ENCODE data around the gene FHOD3.

Gene FHOD3

DNA sequence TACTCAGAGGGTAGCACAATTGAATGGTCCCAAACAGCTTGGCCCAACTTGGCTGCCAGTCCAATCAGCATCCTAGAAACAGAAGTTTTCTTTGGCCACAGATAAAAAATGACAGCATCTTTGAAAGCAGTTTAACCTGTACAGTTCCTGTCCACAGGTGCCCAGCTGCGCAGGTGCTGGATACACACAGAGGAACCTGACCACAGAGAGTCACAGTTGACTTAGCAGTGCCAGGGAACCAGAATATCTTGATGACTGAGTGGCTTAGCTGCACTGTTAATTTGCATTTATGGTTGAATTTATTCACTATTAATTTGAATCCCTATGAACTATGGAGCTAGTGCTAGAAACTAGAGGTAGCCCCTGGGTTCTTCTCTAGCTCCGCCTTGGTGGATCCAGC is 437.6 kb downstream of the FHOD3 start:
- H3K27ac Mint-ChIP-seq: no peak overlapping the region
- peaks cover 55% of the 10 kb centered on the region for H3K9me3 Mint-ChIP-seq
- no peak overlapping the region for H3K4me3 Mint-ChIP-seq
- peaks cover 4% of the 10 kb centered on the region for H3K27me3 Mint-ChIP-seq (ENCODE audit: low read depth, poor library complexity)
- no peaks in the 10 kb centered on the region for H3K4me1 Mint-ChIP-seq
- H3K36me3 Mint-ChIP-seq (ENCODE audit: low read depth): peaks cover 91% of the 10 kb centered on the region
- no peak for DNase-seq
- TF ChIP-seq, protein P1, sequence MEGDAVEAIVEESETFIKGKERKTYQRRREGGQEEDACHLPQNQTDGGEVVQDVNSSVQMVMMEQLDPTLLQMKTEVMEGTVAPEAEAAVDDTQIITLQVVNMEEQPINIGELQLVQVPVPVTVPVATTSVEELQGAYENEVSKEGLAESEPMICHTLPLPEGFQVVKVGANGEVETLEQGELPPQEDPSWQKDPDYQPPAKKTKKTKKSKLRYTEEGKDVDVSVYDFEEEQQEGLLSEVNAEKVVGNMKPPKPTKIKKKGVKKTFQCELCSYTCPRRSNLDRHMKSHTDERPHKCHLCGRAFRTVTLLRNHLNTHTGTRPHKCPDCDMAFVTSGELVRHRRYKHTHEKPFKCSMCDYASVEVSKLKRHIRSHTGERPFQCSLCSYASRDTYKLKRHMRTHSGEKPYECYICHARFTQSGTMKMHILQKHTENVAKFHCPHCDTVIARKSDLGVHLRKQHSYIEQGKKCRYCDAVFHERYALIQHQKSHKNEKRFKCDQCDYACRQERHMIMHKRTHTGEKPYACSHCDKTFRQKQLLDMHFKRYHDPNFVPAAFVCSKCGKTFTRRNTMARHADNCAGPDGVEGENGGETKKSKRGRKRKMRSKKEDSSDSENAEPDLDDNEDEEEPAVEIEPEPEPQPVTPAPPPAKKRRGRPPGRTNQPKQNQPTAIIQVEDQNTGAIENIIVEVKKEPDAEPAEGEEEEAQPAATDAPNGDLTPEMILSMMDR (IDR thresholded peaks at IDR 0.05): no peak

DNA sequence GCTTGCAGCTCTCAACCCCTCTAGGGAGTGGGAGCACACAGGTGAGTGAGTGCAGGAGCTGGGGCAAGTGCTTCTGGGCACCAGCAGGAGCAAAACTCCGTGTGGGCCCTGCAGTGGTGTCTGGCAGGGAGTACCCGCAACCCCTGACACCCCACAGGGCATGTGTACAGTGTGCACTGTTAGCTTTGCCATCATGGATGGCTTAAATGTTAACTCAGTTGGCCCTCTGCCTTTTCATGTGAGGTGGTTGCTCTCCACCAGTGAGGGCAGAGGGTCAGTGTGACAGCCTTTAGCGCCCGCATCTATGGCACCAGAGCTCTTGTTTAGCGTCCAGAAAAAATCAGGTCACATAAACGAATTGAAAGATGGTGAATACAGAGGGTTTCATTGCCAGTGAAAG is 438.6 kb downstream of the FHOD3 start:
- Mint-ChIP-seq H3K4me3 (no peak overlapping the region), H3K27ac (no peak overlapping the region), H3K27me3 (ENCODE audit: low read depth, poor library complexity) (peaks cover 4% of the 10 kb centered on the region), H3K9me3 (peaks cover 49% of the 10 kb centered on the region), H3K36me3 (ENCODE audit: low read depth) (peaks cover 88% of the 10 kb centered on the region), H3K4me1 (no peaks in the 10 kb centered on the region)
- TF ChIP-seq, protein P1 (IDR thresholded peaks at IDR 0.05): no peak
- DNase-seq: no peak

DNA sequence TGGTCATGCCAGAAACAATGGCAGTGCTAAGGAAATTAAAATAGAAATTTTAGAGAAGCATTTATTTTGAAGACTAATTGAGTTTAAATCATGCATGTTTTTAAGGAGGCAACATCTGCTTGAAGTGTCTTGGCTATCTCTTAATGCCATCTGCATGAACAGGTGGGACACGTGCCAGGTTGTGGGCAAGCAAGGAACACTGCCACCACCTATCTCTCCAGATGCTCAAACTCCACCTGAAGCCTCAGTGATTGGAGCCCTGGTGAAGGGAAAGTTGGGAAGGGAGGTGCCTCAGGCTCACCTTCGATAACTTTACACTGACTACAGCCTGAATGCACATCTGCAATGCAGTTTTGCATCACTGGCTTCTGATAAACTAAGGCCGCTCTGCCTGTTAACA is 439.8 kb downstream of the FHOD3 start:
- Mint-ChIP-seq H3K4me1 (no peaks in the 10 kb centered on the region), H3K27me3 (ENCODE audit: low read depth, poor library complexity) (peaks cover 7% of the 10 kb centered on the region), H3K27ac (no peak overlapping the region), H3K4me3 (no peak overlapping the region), H3K9me3 (peaks cover 37% of the 10 kb centered on the region), H3K36me3 (ENCODE audit: low read depth) (peaks cover 82% of the 10 kb centered on the region)
- DNase-seq: no peak
- TF ChIP-seq, protein P1 (IDR thresholded peaks at IDR 0.05): no peak

DNA sequence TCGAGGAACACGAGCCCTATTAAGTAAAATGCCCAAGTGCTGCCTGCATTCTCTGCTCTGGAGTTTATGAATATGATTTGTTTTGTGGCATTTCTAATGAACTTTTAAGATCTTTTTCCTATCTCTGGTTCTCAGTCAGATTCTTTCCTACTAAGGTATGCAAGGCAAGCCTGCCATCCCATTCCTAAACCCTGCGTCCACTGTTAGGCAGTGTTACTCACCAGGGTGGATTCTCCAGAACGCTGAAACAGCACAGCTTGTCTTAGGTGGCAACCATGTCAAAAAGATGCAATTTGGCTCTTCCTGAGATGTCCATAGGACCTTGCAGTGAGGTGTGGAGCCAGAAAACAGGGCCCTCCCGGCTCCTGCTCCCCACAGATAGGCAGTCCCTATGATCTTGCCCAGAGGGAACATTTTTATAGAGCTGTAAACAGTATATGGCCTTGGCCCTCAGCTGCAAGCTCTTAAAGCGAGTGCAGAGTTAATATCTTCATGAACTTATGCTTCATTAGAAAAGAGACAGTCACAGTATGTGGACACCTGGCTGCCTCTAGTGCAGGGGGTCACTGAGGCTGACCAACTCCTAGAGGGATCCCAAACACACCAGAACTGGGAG is 446.9 kb downstream of the FHOD3 start:
- peak overlapping the region; percentile 5 for H3K27ac Mint-ChIP-seq
- no peak for DNase-seq
- TF ChIP-seq, protein P1 (IDR thresholded peaks at IDR 0.05): no peak
- peaks cover 45% of the 10 kb centered on the region for H3K36me3 Mint-ChIP-seq (ENCODE audit: low read depth)
- peaks cover 3% of the 10 kb centered on the region for H3K27me3 Mint-ChIP-seq (ENCODE audit: low read depth, poor library complexity)
- H3K4me1 Mint-ChIP-seq: no peaks in the 10 kb centered on the region
- no peaks in the 10 kb centered on the region for H3K9me3 Mint-ChIP-seq
- no peak overlapping the region for H3K4me3 Mint-ChIP-seq

DNA sequence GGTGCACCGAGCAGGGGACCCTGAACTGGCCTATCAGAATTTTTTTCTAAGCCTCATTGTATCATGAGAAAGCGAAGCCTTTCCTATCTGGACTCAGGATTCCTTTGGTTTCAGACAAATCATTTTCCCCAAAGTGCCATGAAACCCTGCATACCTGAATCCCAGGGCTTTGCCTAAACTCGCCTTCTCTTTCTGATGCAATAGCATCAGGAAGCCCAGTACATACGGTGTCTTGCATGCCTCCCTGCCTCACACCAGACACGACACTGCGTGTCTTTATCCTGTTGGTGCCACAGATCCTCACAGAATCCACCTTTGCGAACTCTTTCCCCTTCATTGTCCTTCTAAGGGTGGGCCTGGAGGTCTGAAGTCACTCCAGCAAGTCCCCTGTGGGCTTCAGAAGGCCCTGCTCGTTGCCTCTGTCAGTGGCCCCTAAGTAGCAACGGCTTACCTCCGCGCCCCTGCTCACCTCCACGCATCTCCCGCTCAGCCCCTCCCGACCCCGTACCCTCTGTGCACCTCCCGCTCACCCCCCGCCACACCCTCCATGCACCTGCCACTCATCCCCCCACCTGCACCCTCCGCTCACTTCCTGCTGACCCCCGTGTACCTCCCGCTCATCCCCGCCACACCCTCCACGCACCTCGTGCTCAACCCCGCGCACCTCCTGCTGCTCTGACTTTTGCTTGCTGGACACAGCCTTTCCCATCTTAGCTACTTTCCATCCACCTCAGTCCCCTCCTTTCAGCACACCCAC is 447.9 kb downstream of the FHOD3 start:
- H3K4me3 Mint-ChIP-seq: no peak overlapping the region
- peaks cover 3% of the 10 kb centered on the region for H3K27me3 Mint-ChIP-seq (ENCODE audit: low read depth, poor library complexity)
- H3K27ac Mint-ChIP-seq: no peak overlapping the region
- H3K36me3 Mint-ChIP-seq (ENCODE audit: low read depth): peaks cover 44% of the 10 kb centered on the region
- no peaks in the 10 kb centered on the region for H3K4me1 Mint-ChIP-seq
- TF ChIP-seq, protein P1 (IDR thresholded peaks at IDR 0.05): no peak
- no peak for DNase-seq
- peaks cover 2% of the 10 kb centered on the region for H3K9me3 Mint-ChIP-seq

Data from nephron progenitor cell (in vitro differentiated cells).